Tibial artery (tissue), 4 donors: ENCODE data around the gene SYT7.

Experiments used
- DNase-seq, 2 donors: peaks; one replicate each; pipeline ENCODE4 v3.0.0-alpha.2; 2019
- H3K27ac ChIP-seq, 2 donors: fragments of 200-600 bp; sonication (generic) in 1 of 2; 1 replicate in 1 of 2; 2 replicates in 1 of 2; pipeline ENCODE4 v1.5.1; 2018 to 2019; ENCODE audit warnings: mild to moderate bottlenecking in 1 of 2
- H3K27me3 ChIP-seq, 2 donors: fragments of 200-600 bp; sonication (generic) in 1 of 2; one replicate each; pipeline versions ENCODE4 v1.5.1 to v1.6.0; 2016 to 2019
- H3K36me3 ChIP-seq, 3 donors: fragments of 200-600 bp; sonication (generic) in 2 of 3; one replicate each; pipeline ENCODE4 v1.5.1; 2016 to 2019; ENCODE audit warnings: mild to moderate bottlenecking in 2 of 3
- H3K4me1 ChIP-seq, 4 donors: fragments of 200-600 bp; sonication (generic) in 2 of 4; 1 replicate in 3 of 4; 2 replicates in 1 of 4; pipeline ENCODE4 v1.5.1; 2016 to 2019
- H3K4me3 ChIP-seq, 2 donors: fragments of 200-600 bp; sonication (generic) in 1 of 2; 1 replicate in 1 of 2; 2 replicates in 1 of 2; pipeline ENCODE4 v1.5.1; 2018 to 2019; ENCODE audit warnings: mild to moderate bottlenecking in 2 of 2
- H3K9me3 ChIP-seq, 3 donors: fragments of 200-600 bp; sonication (generic) in 1 of 3; one replicate each; pipeline ENCODE4 v1.5.1; 2016 to 2019
- intact Hi-C: fragments of 100-400 bp; cut with DNase I; formaldehyde crosslinking; loops from one replicate; pipeline ENCODE4 v1.15.0; 2023; ENCODE audit warnings: low total_unique reads
- TF ChIP-seq, protein P1 (sequence below), 2 experiments: fragments of 200-600 bp in 1 of 2; fragments of 450-650 bp in 1 of 2; IDR thresholded peaks; one replicate each; pipeline ENCODE4 v1.5.1; 2017 to 2019; ENCODE audit warnings: antibody characterized with exemption in 2 of 2, mild to moderate bottlenecking in 1 of 2, moderate library complexity in 1 of 2

SYT7 gene

GRCh38 chr11:61598886-61599868 lies 18.3 kb upstream of the SYT7 start:
- H3K4me1 ChIP-seq = peaks cover 0 to 26% (median 11%) of the 10 kb centered on the region in 4 donors
- TF ChIP-seq, protein P1, sequence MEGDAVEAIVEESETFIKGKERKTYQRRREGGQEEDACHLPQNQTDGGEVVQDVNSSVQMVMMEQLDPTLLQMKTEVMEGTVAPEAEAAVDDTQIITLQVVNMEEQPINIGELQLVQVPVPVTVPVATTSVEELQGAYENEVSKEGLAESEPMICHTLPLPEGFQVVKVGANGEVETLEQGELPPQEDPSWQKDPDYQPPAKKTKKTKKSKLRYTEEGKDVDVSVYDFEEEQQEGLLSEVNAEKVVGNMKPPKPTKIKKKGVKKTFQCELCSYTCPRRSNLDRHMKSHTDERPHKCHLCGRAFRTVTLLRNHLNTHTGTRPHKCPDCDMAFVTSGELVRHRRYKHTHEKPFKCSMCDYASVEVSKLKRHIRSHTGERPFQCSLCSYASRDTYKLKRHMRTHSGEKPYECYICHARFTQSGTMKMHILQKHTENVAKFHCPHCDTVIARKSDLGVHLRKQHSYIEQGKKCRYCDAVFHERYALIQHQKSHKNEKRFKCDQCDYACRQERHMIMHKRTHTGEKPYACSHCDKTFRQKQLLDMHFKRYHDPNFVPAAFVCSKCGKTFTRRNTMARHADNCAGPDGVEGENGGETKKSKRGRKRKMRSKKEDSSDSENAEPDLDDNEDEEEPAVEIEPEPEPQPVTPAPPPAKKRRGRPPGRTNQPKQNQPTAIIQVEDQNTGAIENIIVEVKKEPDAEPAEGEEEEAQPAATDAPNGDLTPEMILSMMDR (IDR thresholded peaks at IDR 0.05) = no peak
- H3K27ac ChIP-seq = no peak overlapping the region
- H3K36me3 ChIP-seq = no peaks in the 10 kb centered on the region
- no peak for DNase-seq
- no peak overlapping the region for H3K4me3 ChIP-seq
- intact Hi-C loops = no loop called here
- no peaks in the 10 kb centered on the region for H3K9me3 ChIP-seq
- H3K27me3 ChIP-seq = peaks cover 0 to 54% of the 10 kb centered on the region in 2 donors

DNA sequence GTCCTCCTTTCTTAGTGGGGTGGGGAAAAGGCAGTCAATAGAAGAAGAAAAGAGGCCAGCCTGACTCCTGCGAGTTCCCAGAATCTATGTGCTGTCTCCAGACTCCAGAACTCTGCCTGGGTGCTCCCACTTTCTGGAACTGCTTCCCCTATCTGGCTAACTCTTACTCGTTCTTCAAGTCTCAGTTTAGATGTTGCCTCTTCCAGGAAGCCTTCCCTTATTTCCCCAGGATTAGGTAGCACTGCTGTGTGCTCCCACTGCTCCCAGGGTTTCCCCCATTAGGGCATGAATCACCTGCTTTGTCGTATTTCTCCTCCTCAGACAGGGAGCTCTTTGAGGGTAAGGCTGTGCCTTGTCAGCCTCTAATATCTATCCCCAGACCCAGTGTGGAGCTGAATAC lies 17.5 kb upstream of the SYT7 start:
- Histone ChIP-seq H3K27me3 (peaks cover 0 to 47% of the 10 kb centered on the region in 2 donors), H3K4me3 (no peak overlapping the region), H3K9me3 (no peaks in the 10 kb centered on the region), H3K27ac (no peak overlapping the region), H3K36me3 (no peaks in the 10 kb centered on the region), H3K4me1 (peaks cover 0 to 25% (median 9%) of the 10 kb centered on the region in 4 donors)
- intact Hi-C loops = no loop called here
- no peak for DNase-seq
- TF ChIP-seq, protein P1 (IDR thresholded peaks at IDR 0.05) = no peak

DNA sequence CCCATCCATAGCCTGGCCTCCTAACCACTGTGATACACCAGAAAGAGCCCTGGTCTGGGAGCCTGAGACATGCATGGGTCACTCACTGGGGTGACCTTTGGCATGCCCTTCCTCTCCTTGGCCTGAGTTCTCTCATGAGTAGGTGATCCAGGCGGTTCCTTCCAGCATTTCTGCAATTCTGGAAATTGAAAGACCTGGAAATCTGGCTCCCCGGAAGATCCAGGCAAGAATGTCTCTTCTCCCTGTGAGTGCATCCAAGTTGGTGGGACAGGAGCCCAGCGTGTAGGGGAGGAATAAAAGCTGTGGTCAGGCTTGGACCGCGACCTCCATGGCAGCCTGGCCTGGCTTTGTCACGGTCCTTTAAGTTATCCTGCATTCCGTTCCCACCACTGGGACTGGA lies 16.1 kb upstream of the SYT7 start:
- Histone ChIP-seq H3K36me3 (no peaks in the 10 kb centered on the region), H3K27ac (no peak overlapping the region), H3K4me1 (peaks cover 0 to 22% (median 6%) of the 10 kb centered on the region in 4 donors), H3K9me3 (no peaks in the 10 kb centered on the region), H3K27me3 (peaks cover 0 to 45% of the 10 kb centered on the region in 2 donors), H3K4me3 (no peak overlapping the region)
- intact Hi-C loops = no loop called here
- no peak for DNase-seq
- TF ChIP-seq, protein P1 (IDR thresholded peaks at IDR 0.05) = no peak

- no peaks in the 10 kb centered on the region for H3K9me3 ChIP-seq
- TF ChIP-seq, protein P1 (IDR thresholded peaks at IDR 0.05) = no peak
- DNase-seq = no peak
- intact Hi-C loops = no loop called here
- no peaks in the 10 kb centered on the region for H3K36me3 ChIP-seq
- peaks cover 0 to 44% of the 10 kb centered on the region in 2 donors for H3K27me3 ChIP-seq
- H3K27ac ChIP-seq = no peak overlapping the region
- H3K4me3 ChIP-seq = no peak overlapping the region
- peaks cover 0 to 22% (median 6%) of the 10 kb centered on the region in 4 donors for H3K4me1 ChIP-seq
Observed at GRCh38 chr11:61596542-61596941, 15.7 kb upstream of the SYT7 start.

- Histone ChIP-seq H3K27ac (no peak overlapping the region), H3K4me3 (no peak overlapping the region), H3K27me3 (peaks cover 0 to 42% of the 10 kb centered on the region in 2 donors), H3K9me3 (no peaks in the 10 kb centered on the region), H3K36me3 (no peaks in the 10 kb centered on the region), H3K4me1 (peaks cover 0 to 21% (median 5%) of the 10 kb centered on the region in 4 donors)
- TF ChIP-seq, protein P1 (IDR thresholded peaks at IDR 0.05) = no peak
- DNase-seq = no peak
- intact Hi-C loops = no loop called here
Observed at GRCh38 chr11:61594907-61595257, 14.0 kb upstream of the SYT7 start.
